DOHH2 (cell line): Measurements from ENCODE around the gene ASTE1.
"Not testable (repeated sequence)": the region's sequence is repeated elsewhere in the genome, so short reads cannot be mapped to it uniquely, and the experiment has no call there.

Experiments used
- H3F3A ChIP-seq: fragments of 200-600 bp; sonication (generic), shearing (Covaris generic); 2 replicates; pipeline ENCODE4 v1.6.0; 2016; ENCODE audit warnings: antibody characterized with exemption, mild to moderate bottlenecking; ENCODE audit not compliant: control insufficient read depth, insufficient read depth
- H3K27ac ChIP-seq: fragments of 200-600 bp; sonication (generic); 2 replicates; pipeline ENCODE4 v1.5.1; 2014; ENCODE audit warnings: low read depth, mild to moderate bottlenecking, low read length, moderate library complexity
- H3K27me3 ChIP-seq: fragments of 200-600 bp; sonication (generic); 2 replicates; pipeline ENCODE4 v1.6.1; 2014; ENCODE audit warnings: mild to moderate bottlenecking, low read length, mixed read lengths; ENCODE audit not compliant: control insufficient read depth
- H3K36me3 ChIP-seq: fragments of 200-600 bp; sonication (generic); 2 replicates; pipeline ENCODE4 v1.6.1; 2014; ENCODE audit warnings: mild to moderate bottlenecking, low read length, moderate library complexity, mixed read lengths; ENCODE audit not compliant: control insufficient read depth
- H3K4me1 ChIP-seq: fragments of 200-600 bp; sonication (generic); 2 replicates; pipeline ENCODE4 v1.6.1; 2014; ENCODE audit warnings: mild to moderate bottlenecking, low read length, mixed read lengths; ENCODE audit not compliant: control insufficient read depth
- H3K4me2 ChIP-seq: fragments of 200-600 bp; sonication (generic); 2 replicates; pipeline ENCODE4 v1.6.0; 2014; ENCODE audit warnings: mild to moderate bottlenecking, low read length, moderate library complexity
- H3K4me3 ChIP-seq: fragments of 200-600 bp; sonication (generic); 2 replicates; pipeline ENCODE4 v1.5.1; 2014; ENCODE audit warnings: mild to moderate bottlenecking, low read length, mixed read lengths
- H3K79me2 ChIP-seq: fragments of 200-600 bp; sonication (generic); 2 replicates; pipeline ENCODE4 v1.6.1; 2014; ENCODE audit warnings: mild to moderate bottlenecking, low read length, mixed read lengths; ENCODE audit not compliant: control insufficient read depth
- H3K9me2 ChIP-seq: fragments of 200-600 bp; sonication (generic); replicated peaks from 2 replicates; pipeline ENCODE4 v1.6.1; 2014; ENCODE audit warnings: mild to moderate bottlenecking, low read length, mixed read lengths; ENCODE audit not compliant: control insufficient read depth
- H3K9me3 ChIP-seq: fragments of 200-600 bp; sonication (generic); 2 replicates; pipeline ENCODE4 v1.6.1; 2014; ENCODE audit warnings: antibody characterized with exemption, low read length, mixed read lengths; ENCODE audit not compliant: control insufficient read depth, insufficient read depth
- H4K20me1 ChIP-seq: fragments of 200-600 bp; sonication (generic); 2 replicates; pipeline ENCODE4 v1.6.0; 2014; ENCODE audit warnings: low read depth, mild to moderate bottlenecking, antibody characterized with exemption, low read length, moderate library complexity; ENCODE audit not compliant: control insufficient read depth, insufficient read depth
- CTCF ChIP-seq: fragments of 200-600 bp; sonication (generic); IDR thresholded peaks from one replicate; pipeline ENCODE4 v1.5.1; 2014; ENCODE audit warnings: antibody characterized with exemption, mild to moderate bottlenecking, low read depth, low read length; ENCODE audit not compliant: poor library complexity, severe bottlenecking
- EZH2phosphoT487 ChIP-seq: fragments of 200-600 bp; sonication (generic); IDR thresholded peaks from 2 replicates; pipeline ENCODE4 v1.6.1; 2017; ENCODE audit warnings: borderline replicate concordance, mild to moderate bottlenecking, antibody characterized with exemption, low read length, moderate library complexity, mixed read lengths

The ASTE1 gene

GRCh38 chr3:130976706-130977105 is 49.9 kb downstream of the ASTE1 start:
- Histone ChIP-seq H3K36me3 (peaks cover 18% of the 10 kb centered on the region; the same call in 1 of the 2 replicates), H3K9me2 (no peaks in the 10 kb centered on the region), H3K4me1 (peaks cover 4% of the 10 kb centered on the region; the same call in 1 of the 2 replicates), H3K27ac (no peak overlapping the region), H4K20me1 (no peaks in the 10 kb centered on the region), H3K27me3 (no peaks in the 10 kb centered on the region), H3F3A (no peaks in the 10 kb centered on the region), H3K4me2 (no peak overlapping the region), H3K79me2 (no peaks in the 10 kb centered on the region), H3K9me3 (no peaks in the 10 kb centered on the region), H3K4me3 (no peak overlapping the region)
- TF ChIP-seq EZH2phosphoT487 = no peak
- TF ChIP-seq CTCF = no peak

GRCh38 chr3:130975251-130975650 is 51.4 kb downstream of the ASTE1 start:
- no peak overlapping the region for H3K4me2 ChIP-seq
- no peak overlapping the region for H3K4me3 ChIP-seq
- H3K9me3 ChIP-seq = no peaks in the 10 kb centered on the region
- H3K27me3 ChIP-seq = no peaks in the 10 kb centered on the region
- H3K36me3 ChIP-seq = peaks cover 19% of the 10 kb centered on the region
- H3K79me2 ChIP-seq = no peaks in the 10 kb centered on the region
- no peaks in the 10 kb centered on the region for H3K4me1 ChIP-seq
- no peak overlapping the region for H3K27ac ChIP-seq
- H3K9me2 ChIP-seq = no peaks in the 10 kb centered on the region
- TF ChIP-seq CTCF (no peak), EZH2phosphoT487 (no peak)
- H4K20me1 ChIP-seq = no peaks in the 10 kb centered on the region
- no peaks in the 10 kb centered on the region for H3F3A ChIP-seq

GRCh38 chr3:130974201-130974600 is 52.4 kb downstream of the ASTE1 start:
- no peaks in the 10 kb centered on the region for H3K27me3 ChIP-seq
- no peak overlapping the region for H3K4me3 ChIP-seq
- no peak overlapping the region for H3K4me2 ChIP-seq
- no peaks in the 10 kb centered on the region for H3K9me2 ChIP-seq
- H3K79me2 ChIP-seq = no peaks in the 10 kb centered on the region
- no peak overlapping the region for H3K27ac ChIP-seq
- H4K20me1 ChIP-seq = no peaks in the 10 kb centered on the region
- no peaks in the 10 kb centered on the region for H3K4me1 ChIP-seq
- no peaks in the 10 kb centered on the region for H3K9me3 ChIP-seq
- peaks cover 19% of the 10 kb centered on the region for H3K36me3 ChIP-seq
- no peaks in the 10 kb centered on the region for H3F3A ChIP-seq
- no peak for TF ChIP-seq EZH2phosphoT487
- no peak for TF ChIP-seq CTCF

- H3K9me2 ChIP-seq = no peaks in the 10 kb centered on the region
- peaks cover 23% of the 10 kb centered on the region for H3K36me3 ChIP-seq
- no peaks in the 10 kb centered on the region for H3F3A ChIP-seq
- no peak overlapping the region for H3K27ac ChIP-seq
- no peaks in the 10 kb centered on the region for H3K27me3 ChIP-seq
- no peaks in the 10 kb centered on the region for H3K9me3 ChIP-seq
- H3K4me2 ChIP-seq = no peak overlapping the region
- H3K4me1 ChIP-seq = no peaks in the 10 kb centered on the region
- no peaks in the 10 kb centered on the region for H4K20me1 ChIP-seq
- H3K79me2 ChIP-seq = no peaks in the 10 kb centered on the region
- TF ChIP-seq CTCF = no peak
- no peak for TF ChIP-seq EZH2phosphoT487
- no peak overlapping the region for H3K4me3 ChIP-seq
Measured at GRCh38 chr3:130973406-130973805, 53.2 kb downstream of the ASTE1 start.

- H3F3A ChIP-seq, H3K79me2 ChIP-seq, H3K4me2 ChIP-seq, H3K27ac ChIP-seq, H3K9me2 ChIP-seq, H3K4me3 ChIP-seq, H3K9me3 ChIP-seq, H4K20me1 ChIP-seq, H3K27me3 ChIP-seq, H3K4me1 ChIP-seq: not testable (repeated sequence)
- peaks cover 29% of the 10 kb centered on the region for H3K36me3 ChIP-seq
Measured at GRCh38 chr3:130972592-130972991, 54.0 kb downstream of the ASTE1 start.
